Vagina (tissue), 2 donors: ENCODE measurements around the gene CRISPLD2. TPM values are rescaled to one million over a fixed set of nuclear protein-coding genes. Genes with fewer than 3 reads are reported as not detected.
A peak's percentile ranks its signal among the peaks of the same experiment; 100 is the strongest.

Experiments
- DNase-seq, 2 donors: peaks; one replicate each; pipeline ENCODE4 v3.0.0-alpha.2; 2017; ENCODE audit errors: extremely low spot score in 2 of 2
- H3K27ac ChIP-seq: fragments of 200-600 bp; sonication (generic); one replicate; pipeline ENCODE4 v1.5.1; 2019
- H3K27me3 ChIP-seq: fragments of 200-600 bp; sonication (generic); one replicate; pipeline ENCODE4 v1.5.1; 2019
- H3K36me3 ChIP-seq, 2 donors: fragments of 200-600 bp; sonication (generic); one replicate each; pipeline ENCODE4 v1.5.1; 2017 to 2019
- H3K4me1 ChIP-seq: fragments of 200-600 bp; sonication (generic); one replicate; pipeline ENCODE4 v1.5.1; 2019
- H3K4me3 ChIP-seq, 2 donors: fragments of 200-600 bp; sonication (generic); 1 replicate in 1 of 2; 2 replicates in 1 of 2; pipeline ENCODE4 v1.5.1; 2016 to 2019
- H3K9me3 ChIP-seq: fragments of 200-600 bp; sonication (generic); one replicate; pipeline ENCODE4 v1.5.1; 2019
- CTCF ChIP-seq, 3 experiments: fragments of 450-650 bp in 2 of 3; fragments of 200-600 bp in 1 of 3; sonication (generic) in 1 of 3; IDR thresholded peaks; one replicate each; pipeline ENCODE4 v1.5.1; 2017 to 2019; ENCODE audit warnings: antibody characterized with exemption in 3 of 3, mild to moderate bottlenecking in 2 of 3, moderate library complexity in 2 of 3
- POLR2A ChIP-seq, 2 donors: fragments of 450-650 bp; IDR thresholded peaks; one replicate each; pipeline ENCODE4 v1.6.1; 2017; ENCODE audit warnings: antibody characterized with exemption in 2 of 2, mild to moderate bottlenecking in 2 of 2, moderate library complexity in 2 of 2
- POLR2AphosphoS5 ChIP-seq, 2 donors: sonication (generic); formaldehyde crosslinking; IDR thresholded peaks; one replicate each; pipeline ENCODE4 v1.9.0; 2017; ENCODE audit warnings: antibody characterized with exemption in 2 of 2, mild to moderate bottlenecking in 2 of 2, low read depth in 1 of 2; ENCODE audit not compliant: insufficient read depth in 1 of 2
- intact Hi-C: fragments of 100-400 bp; cut with DNase I; formaldehyde crosslinking; loops from one replicate; pipeline ENCODE4 v1.15.1; 2023
- total RNA-seq: library from RNA; depleted of rRNA; stranded (reverse); fragments of >200 nt; gene quantifications from one replicate; pipeline ENCODE4 v1.2.3, GENCODE V29; 2016

The CRISPLD2 gene
- total RNA-seq, 1 donor from 2014 or later = 320 TPM

GRCh38 chr16:84916178-84916577 lies 96.4 kb downstream of the CRISPLD2 start:
- Histone ChIP-seq H3K4me3 (no peak overlapping the region), H3K9me3 (no peaks in the 10 kb centered on the region)
- no peak for DNase-seq

DNA sequence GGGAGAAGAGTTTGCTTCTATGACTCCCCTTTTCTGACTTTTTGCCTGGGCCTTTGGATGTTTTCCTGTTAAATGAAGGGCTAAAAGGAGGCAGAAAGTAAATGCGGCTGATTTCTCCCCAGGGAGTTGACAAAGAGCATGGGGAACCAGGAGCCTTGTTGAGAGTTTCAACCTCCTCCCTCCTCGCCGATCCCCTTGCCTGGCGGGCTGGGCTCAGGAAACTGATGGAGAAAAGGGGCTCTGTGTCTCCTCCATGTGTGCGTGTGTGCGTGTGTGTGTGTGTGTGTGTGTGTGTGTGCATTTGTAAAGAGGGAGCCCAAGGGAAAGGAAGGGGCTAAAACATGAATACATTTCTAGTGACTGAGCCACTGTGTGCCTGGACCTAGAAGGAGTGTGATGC lies 97.1 kb downstream of the CRISPLD2 start:
- no peaks in the 10 kb centered on the region for H3K36me3 ChIP-seq
- intact Hi-C loops = no loop called here
- H3K4me1 ChIP-seq = peaks cover 50% of the 10 kb centered on the region
- H3K9me3 ChIP-seq = no peaks in the 10 kb centered on the region
- H3K27ac ChIP-seq = no peak overlapping the region
- no peak overlapping the region for H3K4me3 ChIP-seq
- TF ChIP-seq CTCF (IDR thresholded peaks at IDR 0.05) (no peak), POLR2A (IDR thresholded peaks at IDR 0.05) (no peak), POLR2AphosphoS5 (IDR thresholded peaks at IDR 0.05; ENCODE audit: insufficient read depth in 1 of 2, low read depth in 1 of 2) (no peak)
- no peak for DNase-seq
- H3K27me3 ChIP-seq = no peaks in the 10 kb centered on the region

More at GRCh38 chr16:84916178-84916577, 96.4 kb downstream of the CRISPLD2 start:
- Histone ChIP-seq H3K27ac (no peak overlapping the region), H3K36me3 (no peaks in the 10 kb centered on the region), H3K4me1 (peaks cover 45% of the 10 kb centered on the region), H3K27me3 (no peaks in the 10 kb centered on the region)
- TF ChIP-seq CTCF (IDR thresholded peaks at IDR 0.05) (no peak), POLR2AphosphoS5 (IDR thresholded peaks at IDR 0.05; ENCODE audit: insufficient read depth in 1 of 2, low read depth in 1 of 2) (no peak), POLR2A (IDR thresholded peaks at IDR 0.05) (no peak)
- intact Hi-C loops = no loop called here

GRCh38 chr16:84917492-84917891 lies 97.7 kb downstream of the CRISPLD2 start:
- Histone ChIP-seq H3K4me1 (peaks cover 50% of the 10 kb centered on the region), H3K9me3 (no peaks in the 10 kb centered on the region), H3K27ac (peak overlapping the region; percentile 20), H3K27me3 (no peaks in the 10 kb centered on the region), H3K36me3 (no peaks in the 10 kb centered on the region), H3K4me3 (no peak overlapping the region)
- TF ChIP-seq POLR2AphosphoS5 (IDR thresholded peaks at IDR 0.05; ENCODE audit: insufficient read depth in 1 of 2, low read depth in 1 of 2) (no peak), POLR2A (IDR thresholded peaks at IDR 0.05) (no peak)
- intact Hi-C loops = no loop called here
- DNase-seq = no peak

DNA sequence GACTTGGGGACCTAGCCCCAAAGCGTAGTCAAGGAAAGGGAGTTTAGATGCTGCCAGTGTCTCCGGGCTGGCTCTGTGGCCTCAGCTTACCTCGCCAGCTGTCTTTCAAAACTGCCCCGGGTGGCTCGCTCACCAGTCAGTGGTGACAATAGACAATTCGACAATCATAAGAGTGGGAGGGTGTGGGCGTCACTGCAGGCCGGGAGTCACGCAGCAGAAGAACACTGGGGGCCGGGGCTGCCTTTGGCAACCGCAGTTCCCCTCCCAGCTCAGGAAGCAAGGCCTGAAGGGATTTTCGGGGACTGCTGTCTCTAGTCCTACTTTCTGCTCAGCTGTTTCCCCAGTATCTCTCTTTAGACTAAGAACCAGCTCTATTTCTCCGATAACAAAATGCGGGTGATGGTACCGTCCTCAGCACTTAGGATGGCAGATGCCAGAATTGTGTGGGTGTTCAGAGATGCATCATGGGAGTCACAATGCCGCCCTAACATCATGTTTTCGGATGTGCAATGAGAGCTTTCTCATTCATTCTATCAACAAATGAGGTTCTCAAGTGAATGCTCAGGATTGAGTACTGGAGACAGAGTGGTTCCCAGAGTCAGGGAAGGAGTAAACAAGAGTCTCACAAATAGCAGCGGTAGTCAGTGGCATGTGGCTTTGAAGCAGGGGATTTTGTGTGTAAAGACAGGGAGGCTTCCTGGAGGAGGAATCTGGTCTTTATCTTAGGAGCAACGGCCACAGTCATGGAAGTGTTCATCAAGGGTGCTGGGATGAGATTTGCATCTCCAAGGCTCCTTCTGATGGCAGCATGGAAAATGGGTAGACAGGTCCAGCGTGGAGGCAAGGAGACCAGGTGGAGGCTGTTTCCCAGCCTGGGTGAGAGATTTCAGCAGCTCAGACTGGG lies 98.5 kb downstream of the CRISPLD2 start:
- Histone ChIP-seq H3K27me3 (no peaks in the 10 kb centered on the region), H3K4me1 (peaks cover 50% of the 10 kb centered on the region), H3K4me3 (no peak overlapping the region), H3K36me3 (no peaks in the 10 kb centered on the region), H3K9me3 (no peaks in the 10 kb centered on the region), H3K27ac (peak overlapping the region; percentile 20)
- TF ChIP-seq POLR2AphosphoS5 (IDR thresholded peaks at IDR 0.05; ENCODE audit: insufficient read depth in 1 of 2, low read depth in 1 of 2) (no peak), POLR2A (IDR thresholded peaks at IDR 0.05) (no peak), CTCF (IDR thresholded peaks at IDR 0.05) (no peak)
- DNase-seq = no peak
- intact Hi-C loops = no loop called here

DNA sequence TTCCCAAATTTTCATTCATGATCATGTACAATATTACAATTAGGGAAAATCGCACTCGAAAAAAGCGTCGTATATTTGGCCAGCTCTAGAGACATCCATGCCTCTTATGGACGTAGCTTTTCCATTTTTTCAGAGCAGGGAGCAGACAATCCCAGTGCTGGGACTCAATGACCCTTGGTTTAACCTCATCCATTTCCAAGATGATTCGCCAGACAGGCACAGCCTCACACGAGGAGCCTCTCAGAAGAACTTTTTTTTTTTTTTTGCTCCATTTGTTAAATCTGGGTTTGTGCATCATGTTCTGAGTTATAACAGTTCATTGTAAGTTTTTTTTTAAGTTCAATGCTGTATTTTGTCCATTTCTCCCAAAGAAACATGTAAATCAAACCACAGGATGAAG lies 99.5 kb downstream of the CRISPLD2 start:
- H3K4me1 ChIP-seq = peaks cover 47% of the 10 kb centered on the region
- no peaks in the 10 kb centered on the region for H3K27me3 ChIP-seq
- intact Hi-C loops = no loop called here
- H3K27ac ChIP-seq = peak overlapping the region; percentile 91
- no peaks in the 10 kb centered on the region for H3K9me3 ChIP-seq
- H3K4me3 ChIP-seq = no peak overlapping the region
- no peaks in the 10 kb centered on the region for H3K36me3 ChIP-seq
- no peak for TF ChIP-seq CTCF (IDR thresholded peaks at IDR 0.05)
- TF ChIP-seq POLR2A (IDR thresholded peaks at IDR 0.05) = no peak
- no peak for TF ChIP-seq POLR2AphosphoS5 (IDR thresholded peaks at IDR 0.05; ENCODE audit: insufficient read depth in 1 of 2, low read depth in 1 of 2)
- no peak for DNase-seq
